HepG2 (cell line): ENCODE data around the gene ASCC2. TPM values are rescaled to one million over a fixed set of nuclear protein-coding genes. Genes with fewer than 3 reads are reported as not detected.
A peak's percentile ranks its signal among the peaks of the same experiment; 100 is the strongest.

Source experiments
- ATAC-seq: fragments of 200-7000 bp; cut with Tn5 transposase; 3 replicates; pipeline ENCODE4 v1.9.1; 2020; ENCODE audit warnings: mild to moderate bottlenecking, moderate library complexity
- BruUV-seq: library from RNA; stranded (reverse); fragments of 400-500 nt; replicated peaks from 2 replicates; lab custom pipeline; 2021; lab: Mats Ljungman, UMichigan
- CTCF ChIA-PET: fragments of 300-600 bp; formaldehyde crosslinking; extraction: SDS; loops from one replicate; lab custom pipeline; 2021; ENCODE audit warnings: low total read pairs, inconsistent platforms, low intra/inter-chr PET ratio; lab: Yijun Ruan, JAX
- POLR2A ChIA-PET: fragments of 350-600 bp; sonication (Branson Sonifier 250); formaldehyde crosslinking; loops from one replicate; lab custom pipeline; 2020; ENCODE audit warnings: antibody characterized with exemption, inconsistent platforms; lab: Yijun Ruan, JAX
- DNase-seq: peaks from one replicate; pipeline ENCODE4 v3.0.0-alpha.2; 2015; ENCODE audit warnings: low spot score
- FAIRE-seq: peaks from 3 replicates; lab custom pipeline; 2011; peaks lifted over from hg19 to GRCh38; lab: Jason Lieb, UNC
- H2AFZ ChIP-seq: one replicate; pipeline ENCODE4 v1.6.1; 2011; ENCODE audit warnings: low read length, inconsistent platforms
- H3K27ac ChIP-seq: fragments of 300-600 bp; 3 replicates; pipeline ENCODE4 v1.8.0; 2011; ENCODE audit warnings: mixed run types, mild to moderate bottlenecking, mixed read lengths, low read length, inconsistent platforms; ENCODE audit not compliant: insufficient read depth; ENCODE audit errors: extremely low read length
- H3K27me3 ChIP-seq, 2 experiments: fragments of 200-600 bp in 1 of 2; 2 replicates in 1 of 2; 3 replicates in 1 of 2; pipeline versions ENCODE4 v1.6.0 to v1.8.0; 2011; ENCODE audit warnings: low read length in 2 of 2, mild to moderate bottlenecking in 2 of 2, moderate library complexity in 2 of 2, inconsistent platforms in 1 of 2; ENCODE audit not compliant: insufficient read depth in 2 of 2, control insufficient read depth in 1 of 2
- H3K36me3 ChIP-seq, 2 experiments: fragments of 200-600 bp in 1 of 2; replicated peaks in 1 of 2; 2 replicates in 1 of 2; 3 replicates in 1 of 2; pipeline versions ENCODE4 v1.5.1 to v1.8.0; 2011; ENCODE audit warnings: low read length in 2 of 2, inconsistent platforms in 1 of 2; ENCODE audit not compliant: insufficient read depth in 2 of 2, control insufficient read depth in 1 of 2
- H3K4me1 ChIP-seq: 2 replicates; pipeline ENCODE4 v1.5.1; 2012; ENCODE audit warnings: low read length, inconsistent platforms; ENCODE audit not compliant: insufficient read depth
- H3K4me2 ChIP-seq: 2 replicates; pipeline ENCODE4 v1.6.0; 2011; ENCODE audit warnings: low read depth, low read length, inconsistent platforms
- H3K4me3 ChIP-seq, 3 experiments: fragments of 200-600 bp in 1 of 3; sonication (generic), shearing (Covaris generic) in 1 of 3; replicated peaks in 1 of 3; 2 replicates each; pipeline ENCODE4 v1.5.1; 2011 to 2016; ENCODE audit warnings: low read length in 3 of 3, inconsistent platforms in 2 of 3, low read depth in 2 of 3, mild to moderate bottlenecking in 2 of 3, control low read depth in 1 of 3, mixed read lengths in 1 of 3; ENCODE audit not compliant: insufficient read depth in 1 of 3
- H3K79me2 ChIP-seq: one replicate; pipeline ENCODE4 v1.6.1; 2011; ENCODE audit warnings: low read length, inconsistent platforms; ENCODE audit not compliant: insufficient read depth
- H3K9ac ChIP-seq: 2 replicates; pipeline ENCODE4 v1.6.0; 2011; ENCODE audit warnings: mild to moderate bottlenecking, low read depth, low read length, inconsistent platforms; ENCODE audit not compliant: insufficient read depth
- H3K9me3 ChIP-seq: 2 replicates; pipeline ENCODE4 v1.5.1; 2012; ENCODE audit warnings: mild to moderate bottlenecking, low read length
- H4K20me1 ChIP-seq: 2 replicates; pipeline ENCODE4 v1.6.0; 2011; ENCODE audit warnings: inconsistent platforms, mild to moderate bottlenecking, low read length, moderate library complexity; ENCODE audit not compliant: insufficient read depth
- CSRNP1 ChIP-seq: sonication (generic); formaldehyde crosslinking; IDR thresholded peaks from 2 replicates; pipeline ENCODE4 v1.8.1; 2023; ENCODE audit warnings: mild to moderate bottlenecking, missing genetic modification reagents
- HOXA7 ChIP-seq: sonication (generic); formaldehyde crosslinking; IDR thresholded peaks from 2 replicates; pipeline ENCODE4 v1.8.1; 2022; ENCODE audit warnings: mild to moderate bottlenecking, missing genetic modification reagents, moderate library complexity
- MLX ChIP-seq: IDR thresholded peaks from 2 replicates; pipeline ENCODE4 v1.6.1; 2016
- RAD51 ChIP-seq: fragments of 450-650 bp; IDR thresholded peaks from 2 replicates; pipeline ENCODE4 v1.6.1; 2016; ENCODE audit warnings: borderline replicate concordance
- TBX2 ChIP-seq: sonication (generic); formaldehyde crosslinking; IDR thresholded peaks from 2 replicates; pipeline ENCODE4 v1.5.0; 2020; ENCODE audit warnings: missing genetic modification reagents, mild to moderate bottlenecking, borderline replicate concordance
- TGIF2 ChIP-seq: IDR thresholded peaks from 2 replicates; pipeline ENCODE4 v1.6.1; 2016; ENCODE audit warnings: control low read depth, missing compliant biosample characterization
- ZNF326 ChIP-seq: sonication (generic); formaldehyde crosslinking; IDR thresholded peaks from 2 replicates; pipeline ENCODE4 v1.4.0; 2020; ENCODE audit warnings: missing genetic modification reagents, borderline replicate concordance
- ZNF34 ChIP-seq: sonication (generic); formaldehyde crosslinking; IDR thresholded peaks from 2 replicates; pipeline ENCODE4 v1.4.0; 2020; ENCODE audit warnings: mild to moderate bottlenecking, missing genetic modification reagents, borderline replicate concordance
- ZNF441 ChIP-seq: sonication (generic); formaldehyde crosslinking; IDR thresholded peaks from 2 replicates; pipeline ENCODE4 v1.7.0; 2021; ENCODE audit warnings: missing genetic modification reagents, borderline replicate concordance
- ZNF501 ChIP-seq: sonication (generic); formaldehyde crosslinking; IDR thresholded peaks from 2 replicates; pipeline ENCODE4 v1.5.1; 2020; ENCODE audit warnings: mild to moderate bottlenecking, moderate library complexity, missing genetic modification reagents
- WGBS: methylation state at CpG from one replicate; pipeline ENCODE4 v1.1.6; 2017; ENCODE audit warnings: low lambda C conversion rate; 5-methylcytosine and 5-hydroxymethylcytosine counted together
- in situ Hi-C: cut with HindIII; loops from 2 replicates; pipeline ENCODE4 v1.10.0; 2017; ENCODE audit warnings: low pct_unique_long_range_greater_than_20kb; ENCODE audit not compliant: extremely low pct_ligation_motif_present
- intact Hi-C: fragments of 100-400 bp; cut with micrococcal nuclease; formaldehyde crosslinking; loops from one replicate; pipeline ENCODE4 v1.10.0; 2022; ENCODE audit not compliant: unreplicated experiment
- polyA plus RNA-seq, 8 experiments: library from polyadenylated mRNA; depleted of rRNA in 3 of 8; stranded (reverse) in 7 of 8; unstranded in 1 of 8; fragments of >200 nt; fragmentation: Illumina TruSeq in 4 of 8; extraction: Trizol in 4 of 8; gene quantifications; 2 replicates each; pipeline versions ENCODE4 v1.2.1 to v1.2.3, GENCODE V29; 2011 to 2016; ENCODE audit warnings: low read depth in 4 of 8, missing spikeins in 1 of 8, mixed read lengths in 1 of 8; ENCODE audit not compliant: insufficient read depth in 1 of 8
- total RNA-seq, 5 experiments: library from RNA; depleted of rRNA; stranded (reverse); fragments of >200 nt; fragmentation: Illumina TruSeq; extraction: Trizol; gene quantifications; 2 replicates each; pipeline ENCODE4 v1.2.3, GENCODE V29; 2016; ENCODE audit warnings: low read depth in 1 of 5
- TF ChIP-seq, protein P1 (sequence below), 2 experiments: IDR thresholded peaks; 2 replicates each; pipeline ENCODE4 v1.6.1; 2011 to 2012; ENCODE audit warnings: low read length in 2 of 2, borderline replicate concordance in 1 of 2, low read depth in 1 of 2, mild to moderate bottlenecking in 1 of 2, moderate library complexity in 1 of 2
- TF ChIP-seq, protein P2 (sequence below): IDR thresholded peaks from 2 replicates; pipeline ENCODE4 v1.6.1; 2016; ENCODE audit warnings: control low read depth

The ASCC2 gene
- total and polyA plus RNA-seq, 2 of the 13 experiments (the other 11 are each of a cell fraction or from before 2014, with no cell fraction given) = 26.2 to 26.3 TPM

DNA sequence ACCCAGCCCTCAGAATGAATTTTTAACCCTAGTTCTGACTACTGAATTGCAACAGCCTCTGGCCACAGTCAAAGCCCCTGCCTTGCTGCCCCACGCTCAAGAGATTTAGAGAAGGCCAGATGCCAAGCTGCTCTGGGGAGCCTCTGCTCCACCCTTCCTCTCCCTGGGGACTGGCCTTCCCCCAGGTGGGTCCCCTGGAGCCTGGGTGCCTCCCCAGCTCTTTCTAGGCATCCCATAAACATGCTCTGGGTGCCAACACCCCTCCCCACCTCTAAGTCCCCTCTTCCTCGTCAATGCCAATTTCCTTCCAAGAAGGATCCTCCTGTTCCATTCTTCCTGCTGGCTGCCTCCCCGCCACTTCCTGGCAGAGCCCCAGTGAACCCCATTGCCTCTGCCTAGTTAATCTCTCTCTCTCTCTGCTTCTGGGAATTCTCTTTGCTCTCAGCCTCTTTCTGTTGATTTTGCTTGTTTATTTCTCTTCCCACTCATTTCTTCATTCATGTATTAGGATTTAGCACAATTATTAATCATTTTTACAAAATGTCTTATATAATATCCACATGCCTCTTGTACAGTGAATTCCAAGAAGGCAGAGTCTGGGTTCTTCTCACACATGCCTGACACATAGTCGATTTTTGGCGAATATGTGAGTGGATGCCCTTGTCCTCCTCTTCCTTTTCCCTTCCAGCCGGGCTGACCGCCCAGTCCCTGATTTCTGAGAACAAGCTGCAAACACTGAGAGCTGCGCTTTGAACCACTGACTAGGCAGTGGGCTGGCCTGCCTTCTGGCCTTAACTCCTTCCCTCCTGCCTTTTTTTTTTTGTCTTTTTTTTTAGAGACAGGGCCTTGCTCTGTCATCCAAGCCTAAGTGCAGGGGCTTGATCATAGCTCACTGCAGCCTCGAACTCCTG lies 53.4 kb downstream of the ASCC2 start (continued):
- no peak for TF ChIP-seq CSRNP1 (CRISPR knock-in tag)

DNA sequence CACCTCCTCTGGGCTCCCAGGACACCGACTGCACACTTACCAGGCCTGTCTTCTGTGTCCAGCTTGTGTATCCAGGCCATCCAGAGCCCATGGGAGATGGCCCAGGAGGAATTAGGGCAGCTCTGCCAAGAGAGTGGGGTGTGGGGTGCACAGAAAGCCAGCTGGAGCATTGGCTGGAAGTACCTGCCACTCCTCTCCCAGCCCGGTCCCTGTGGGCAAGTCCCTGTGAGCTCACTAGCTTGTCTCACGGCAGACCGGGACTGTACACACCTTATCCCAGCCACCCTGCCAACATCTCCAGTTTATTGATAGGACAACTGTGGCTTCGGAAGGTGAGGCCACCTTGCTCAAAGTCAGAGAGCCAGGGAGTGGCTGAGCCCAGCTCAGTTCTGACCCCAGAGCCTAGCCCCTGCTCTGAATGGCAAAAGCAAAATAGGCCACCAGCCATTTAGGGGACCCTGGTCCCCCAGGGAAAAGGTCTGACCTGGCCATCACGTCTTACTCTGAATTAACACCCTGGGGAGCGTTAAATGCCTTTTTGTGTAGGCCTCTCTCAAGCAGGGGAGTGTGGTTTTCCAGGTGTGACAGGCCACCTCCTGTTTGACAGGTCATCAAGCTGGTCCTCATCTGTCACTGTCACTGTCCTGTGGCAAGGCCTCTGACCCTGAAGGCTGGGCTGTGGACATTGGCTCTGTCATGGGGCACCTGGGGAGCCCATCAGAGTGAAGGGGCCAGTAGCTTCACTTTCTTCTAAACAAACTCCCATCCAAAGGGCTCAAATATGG lies 55.8 kb downstream of the ASCC2 start:
- intact Hi-C loops = loop anchor here (1.0 kb wide), 1 partner anchor 15 kb away; the partner anchor contains the start of genes UQCR10 and ZMAT5
- FAIRE-seq (no peak), ATAC-seq (peak; percentile 56), DNase-seq (peak; percentile 50)
- Histone ChIP-seq H3K9me3 (no peaks in the 10 kb centered on the region), H3K27ac (peak overlapping the region; percentile 5), H3K4me3 (peak overlapping the region in 2 of 3 experiments; percentile 8 to 45; a peak in 1 of 6 replicates), H3K4me1 (peaks cover 95% of the 10 kb centered on the region), H3K4me2 (peak overlapping the region; percentile 70), H3K36me3 (no peaks in the 10 kb centered on the region), H2AFZ (no peak overlapping the region), H3K9ac (peak overlapping the region; percentile 32; the same call in 1 of the 2 replicates), H4K20me1 (no peaks in the 10 kb centered on the region), H3K27me3 (no peaks in the 10 kb centered on the region), H3K79me2 (no peaks in the 10 kb centered on the region)
- POLR2A ChIA-PET = interaction anchor here (1.2 to 2.6 kb wide), 5 partner anchors 12 to 101 kb away, joined by 3 to 31 read pairs (median 17); partner anchors contain the start of genes MTMR3, UQCR10 and ZMAT5
- WGBS = 0% methylated on average over 3 of the region's 7 CpGs
- in situ Hi-C loops = no loop called here
- CTCF ChIA-PET = no interaction called here
- no TSS peak for BruUV-seq
- TF ChIP-seq TBX2 (peak; percentile 64; the same call in 1 of the 2 replicates), ZNF34 (CRISPR knock-in tag) (no peak), HOXA7 (no peak), MLX (CRISPR knock-in tag) (no peak), TGIF2 (CRISPR knock-in tag) (peak; percentile 88; the same call in 1 of the 2 replicates), ZNF326 (CRISPR knock-in tag) (no peak), RAD51 (no peak), ZNF441 (CRISPR knock-in tag) (no peak), ZNF501 (CRISPR knock-in tag) (peak; percentile 55; the same call in 1 of the 2 replicates)
- TF ChIP-seq, protein P1, sequence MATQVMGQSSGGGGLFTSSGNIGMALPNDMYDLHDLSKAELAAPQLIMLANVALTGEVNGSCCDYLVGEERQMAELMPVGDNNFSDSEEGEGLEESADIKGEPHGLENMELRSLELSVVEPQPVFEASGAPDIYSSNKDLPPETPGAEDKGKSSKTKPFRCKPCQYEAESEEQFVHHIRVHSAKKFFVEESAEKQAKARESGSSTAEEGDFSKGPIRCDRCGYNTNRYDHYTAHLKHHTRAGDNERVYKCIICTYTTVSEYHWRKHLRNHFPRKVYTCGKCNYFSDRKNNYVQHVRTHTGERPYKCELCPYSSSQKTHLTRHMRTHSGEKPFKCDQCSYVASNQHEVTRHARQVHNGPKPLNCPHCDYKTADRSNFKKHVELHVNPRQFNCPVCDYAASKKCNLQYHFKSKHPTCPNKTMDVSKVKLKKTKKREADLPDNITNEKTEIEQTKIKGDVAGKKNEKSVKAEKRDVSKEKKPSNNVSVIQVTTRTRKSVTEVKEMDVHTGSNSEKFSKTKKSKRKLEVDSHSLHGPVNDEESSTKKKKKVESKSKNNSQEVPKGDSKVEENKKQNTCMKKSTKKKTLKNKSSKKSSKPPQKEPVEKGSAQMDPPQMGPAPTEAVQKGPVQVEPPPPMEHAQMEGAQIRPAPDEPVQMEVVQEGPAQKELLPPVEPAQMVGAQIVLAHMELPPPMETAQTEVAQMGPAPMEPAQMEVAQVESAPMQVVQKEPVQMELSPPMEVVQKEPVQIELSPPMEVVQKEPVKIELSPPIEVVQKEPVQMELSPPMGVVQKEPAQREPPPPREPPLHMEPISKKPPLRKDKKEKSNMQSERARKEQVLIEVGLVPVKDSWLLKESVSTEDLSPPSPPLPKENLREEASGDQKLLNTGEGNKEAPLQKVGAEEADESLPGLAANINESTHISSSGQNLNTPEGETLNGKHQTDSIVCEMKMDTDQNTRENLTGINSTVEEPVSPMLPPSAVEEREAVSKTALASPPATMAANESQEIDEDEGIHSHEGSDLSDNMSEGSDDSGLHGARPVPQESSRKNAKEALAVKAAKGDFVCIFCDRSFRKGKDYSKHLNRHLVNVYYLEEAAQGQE (IDR thresholded peaks at IDR 0.05; ENCODE audit: borderline replicate concordance in 1 of 2, low read depth in 1 of 2, low read length in 2 of 2) = no peak
- TF ChIP-seq, protein P2, sequence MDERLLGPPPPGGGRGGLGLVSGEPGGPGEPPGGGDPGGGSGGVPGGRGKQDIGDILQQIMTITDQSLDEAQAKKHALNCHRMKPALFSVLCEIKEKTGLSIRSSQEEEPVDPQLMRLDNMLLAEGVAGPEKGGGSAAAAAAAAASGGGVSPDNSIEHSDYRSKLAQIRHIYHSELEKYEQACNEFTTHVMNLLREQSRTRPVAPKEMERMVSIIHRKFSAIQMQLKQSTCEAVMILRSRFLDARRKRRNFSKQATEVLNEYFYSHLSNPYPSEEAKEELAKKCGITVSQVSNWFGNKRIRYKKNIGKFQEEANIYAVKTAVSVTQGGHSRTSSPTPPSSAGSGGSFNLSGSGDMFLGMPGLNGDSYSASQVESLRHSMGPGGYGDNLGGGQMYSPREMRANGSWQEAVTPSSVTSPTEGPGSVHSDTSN (CRISPR knock-in tag) = peak; percentile 78
